Uterus (tissue), 4 donors: ENCODE measurements around the gene SLC25A53. TPM values are rescaled to one million over a fixed set of nuclear protein-coding genes. Genes with fewer than 3 reads are reported as not detected.

Source experiments
- DNase-seq, 2 donors: peaks; one replicate each; pipeline ENCODE4 v3.0.0-alpha.2; 2019 to 2020
- H3K27ac ChIP-seq, 2 donors: fragments of 200-600 bp; sonication (generic); 1 replicate in 1 of 2; 2 replicates in 1 of 2; pipeline ENCODE4 v1.5.1; 2016 to 2018
- H3K27me3 ChIP-seq, 2 donors: fragments of 200-600 bp; sonication (generic); one replicate each; pipeline ENCODE4 v1.5.1; 2018 to 2019; ENCODE audit warnings: control low read depth in 1 of 2
- H3K36me3 ChIP-seq, 2 donors: fragments of 200-600 bp; sonication (generic); one replicate each; pipeline ENCODE4 v1.5.1; 2019; ENCODE audit warnings: control low read depth in 1 of 2
- H3K4me1 ChIP-seq, 2 donors: fragments of 200-600 bp; sonication (generic); one replicate each; pipeline ENCODE4 v1.5.1; 2018 to 2019; ENCODE audit warnings: control low read depth in 1 of 2
- H3K4me3 ChIP-seq, 2 donors: fragments of 200-600 bp; sonication (generic); 1 replicate in 1 of 2; 2 replicates in 1 of 2; pipeline ENCODE4 v1.5.1; 2018 to 2019; ENCODE audit warnings: mild to moderate bottlenecking in 1 of 2
- H3K9me3 ChIP-seq, 2 donors: fragments of 200-600 bp; sonication (generic); one replicate each; pipeline ENCODE4 v1.5.1; 2019; ENCODE audit warnings: control low read depth in 1 of 2
- POLR2A ChIP-seq, 2 donors: fragments of 450-650 bp; IDR thresholded peaks; one replicate each; pipeline ENCODE4 v1.6.1; 2016; ENCODE audit warnings: antibody characterized with exemption in 2 of 2, mild to moderate bottlenecking in 1 of 2, moderate library complexity in 1 of 2
- intact Hi-C: fragments of 100-400 bp; cut with DNase I; formaldehyde crosslinking; loops from one replicate; pipeline ENCODE4 v1.15.1; 2023; ENCODE audit warnings: low total_unique reads
- total RNA-seq, 4 donors: library from RNA; depleted of rRNA in 3 of 4; stranded (reverse); fragments of >200 nt in 3 of 4; gene quantifications; one replicate each; pipeline versions ENCODE4 v1.1.0 to v1.2.4, GENCODE V29; 2014 to 2023
- TF ChIP-seq, protein P1 (sequence below), 4 experiments: fragments of 200-600 bp in 2 of 4; fragments of 450-650 bp in 2 of 4; sonication (generic) in 2 of 4; IDR thresholded peaks; one replicate each; pipeline ENCODE4 v1.5.1; 2016 to 2019; ENCODE audit warnings: antibody characterized with exemption in 4 of 4, mild to moderate bottlenecking in 2 of 4, moderate library complexity in 1 of 4
- donor health status: DM: yes; HTN: yes; CAD: no.

SLC25A53 gene
- total RNA-seq, 4 donors from 2014 or later: 10.2 to 22.4 (median 19.2) TPM; not detected in 1

DNA sequence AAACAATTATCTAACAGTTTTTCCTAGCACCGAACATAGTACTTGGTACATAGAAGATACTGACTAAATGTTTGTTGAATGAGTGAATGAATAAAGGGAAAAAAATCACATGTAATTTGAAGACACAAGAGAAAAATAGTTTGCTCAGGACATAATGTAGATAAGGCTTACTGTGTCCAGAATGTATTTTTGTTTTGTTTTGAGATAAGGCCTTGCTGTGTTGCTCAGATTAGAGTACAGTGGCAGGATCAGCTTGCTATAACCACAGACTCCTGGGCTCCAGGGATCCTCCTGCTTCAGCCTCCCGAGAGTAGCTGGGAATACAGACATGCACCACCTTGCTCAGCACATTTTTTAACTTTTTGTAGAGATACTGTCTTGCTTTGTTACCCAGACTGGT lies 16.0 kb upstream of the SLC25A53 start:
- no peaks in the 10 kb centered on the region for H3K36me3 ChIP-seq
- no peaks in the 10 kb centered on the region for H3K4me1 ChIP-seq
- no peaks in the 10 kb centered on the region for H3K9me3 ChIP-seq
- H3K27ac ChIP-seq: no peak overlapping the region
- no peak overlapping the region for H3K4me3 ChIP-seq
- no peaks in the 10 kb centered on the region for H3K27me3 ChIP-seq
- no peak for TF ChIP-seq POLR2A (IDR thresholded peaks at IDR 0.05)
- TF ChIP-seq, protein P1, sequence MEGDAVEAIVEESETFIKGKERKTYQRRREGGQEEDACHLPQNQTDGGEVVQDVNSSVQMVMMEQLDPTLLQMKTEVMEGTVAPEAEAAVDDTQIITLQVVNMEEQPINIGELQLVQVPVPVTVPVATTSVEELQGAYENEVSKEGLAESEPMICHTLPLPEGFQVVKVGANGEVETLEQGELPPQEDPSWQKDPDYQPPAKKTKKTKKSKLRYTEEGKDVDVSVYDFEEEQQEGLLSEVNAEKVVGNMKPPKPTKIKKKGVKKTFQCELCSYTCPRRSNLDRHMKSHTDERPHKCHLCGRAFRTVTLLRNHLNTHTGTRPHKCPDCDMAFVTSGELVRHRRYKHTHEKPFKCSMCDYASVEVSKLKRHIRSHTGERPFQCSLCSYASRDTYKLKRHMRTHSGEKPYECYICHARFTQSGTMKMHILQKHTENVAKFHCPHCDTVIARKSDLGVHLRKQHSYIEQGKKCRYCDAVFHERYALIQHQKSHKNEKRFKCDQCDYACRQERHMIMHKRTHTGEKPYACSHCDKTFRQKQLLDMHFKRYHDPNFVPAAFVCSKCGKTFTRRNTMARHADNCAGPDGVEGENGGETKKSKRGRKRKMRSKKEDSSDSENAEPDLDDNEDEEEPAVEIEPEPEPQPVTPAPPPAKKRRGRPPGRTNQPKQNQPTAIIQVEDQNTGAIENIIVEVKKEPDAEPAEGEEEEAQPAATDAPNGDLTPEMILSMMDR (IDR thresholded peaks at IDR 0.05): no peak
- DNase-seq: no peak
- intact Hi-C loops: no loop called here

DNA sequence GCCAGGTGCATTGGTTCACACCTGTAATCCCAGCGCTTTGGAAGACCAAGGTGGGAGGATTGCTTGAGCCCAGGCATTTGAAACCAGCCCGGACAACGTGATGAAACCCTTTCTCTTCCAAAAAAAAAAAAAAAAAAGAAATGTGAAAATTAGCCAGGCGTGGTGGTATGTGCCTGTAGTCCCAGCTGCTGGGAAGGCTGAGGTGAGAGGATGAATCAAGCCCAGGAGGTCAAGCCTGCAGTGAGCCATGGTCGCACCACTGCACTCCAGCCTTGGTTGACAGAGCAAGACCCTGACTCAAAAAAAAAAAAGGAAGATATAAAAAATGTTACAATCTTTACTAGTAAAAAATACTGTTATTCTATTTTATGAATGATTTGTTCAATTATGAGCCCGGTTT lies 15.3 kb upstream of the SLC25A53 start:
- Histone ChIP-seq H3K4me1 (no peaks in the 10 kb centered on the region), H3K4me3 (no peak overlapping the region), H3K9me3 (no peaks in the 10 kb centered on the region), H3K27me3 (no peaks in the 10 kb centered on the region), H3K36me3 (no peaks in the 10 kb centered on the region), H3K27ac (no peak overlapping the region)
- intact Hi-C loops: no loop called here
- TF ChIP-seq, protein P1 (IDR thresholded peaks at IDR 0.05): no peak
- no peak for TF ChIP-seq POLR2A (IDR thresholded peaks at IDR 0.05)
- DNase-seq: no peak

DNA sequence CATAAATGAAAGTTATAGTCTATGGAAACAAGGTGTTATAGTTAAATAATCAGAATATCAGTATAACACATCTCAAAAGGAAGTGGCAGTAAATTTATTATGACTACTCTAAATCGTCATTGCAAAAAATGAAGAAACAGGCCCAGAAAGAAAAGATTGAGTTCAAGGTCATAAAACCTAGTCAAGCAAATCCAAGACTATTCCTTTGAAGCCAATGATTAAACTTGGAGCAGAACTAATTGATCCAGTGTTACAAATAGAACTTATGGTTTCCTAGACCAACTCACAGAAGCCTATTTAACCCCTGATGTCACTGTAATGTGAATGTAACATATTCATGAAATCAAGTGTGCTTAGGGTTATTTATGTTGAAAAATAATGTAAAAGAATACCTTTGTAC lies 11.3 kb upstream of the SLC25A53 start:
- intact Hi-C loops: no loop called here
- Histone ChIP-seq H3K36me3 (no peaks in the 10 kb centered on the region), H3K4me3 (no peak overlapping the region), H3K27me3 (no peaks in the 10 kb centered on the region), H3K27ac (no peak overlapping the region), H3K4me1 (no peaks in the 10 kb centered on the region), H3K9me3 (no peaks in the 10 kb centered on the region)
- TF ChIP-seq, protein P1 (IDR thresholded peaks at IDR 0.05): no peak
- no peak for TF ChIP-seq POLR2A (IDR thresholded peaks at IDR 0.05)
- DNase-seq: no peak

GRCh38 chrX:104166735-104167436 lies 10.1 kb upstream of the SLC25A53 start:
- Histone ChIP-seq H3K36me3 (no peaks in the 10 kb centered on the region), H3K4me3 (peak overlapping the region; percentile 59 to 65), H3K4me1 (no peaks in the 10 kb centered on the region), H3K9me3 (no peaks in the 10 kb centered on the region), H3K27ac (peak overlapping the region; percentile 75 to 82), H3K27me3 (no peaks in the 10 kb centered on the region)
- peak in 1 of 2 donors; percentile 18 for DNase-seq
- intact Hi-C loops: no loop called here
- TF ChIP-seq, protein P1 (IDR thresholded peaks at IDR 0.05): no peak
- TF ChIP-seq POLR2A (IDR thresholded peaks at IDR 0.05): no peak

- H3K4me3 ChIP-seq: peak within 1 kb of the TSS; percentile 59 to 65
- peak within 1 kb of the TSS; percentile 75 to 82 for H3K27ac ChIP-seq
- H3K4me1 ChIP-seq: no peaks in the 10 kb centered on the region
- TF ChIP-seq, protein P1 (IDR thresholded peaks at IDR 0.05): peak; percentile 35 to 87 (median 74)
- TF ChIP-seq POLR2A (IDR thresholded peaks at IDR 0.05): peak; percentile 55 to 80
- peak; percentile 83 to 88 for DNase-seq
- H3K9me3 ChIP-seq: no peaks in the 10 kb centered on the region
- intact Hi-C loops: no loop called here
- H3K27me3 ChIP-seq: no peaks in the 10 kb centered on the region
- H3K36me3 ChIP-seq: no peaks in the 10 kb centered on the region
Measured at GRCh38 chrX:104165894-104166734, 9.3 kb upstream of the SLC25A53 start, which contains the start of gene FAM199X. Gene FAM199X, plus strand, starts transcription at chrX:104166453. Its CDS starts 333 bp downstream, at chrX:104166786.
